NCI-H345 treated with DMSO at 0.1 percent for 48 hours (cell line): ENCODE measurements around the gene OR7A5.
"Not testable (repeated sequence)": the region's sequence is repeated elsewhere in the genome, so short reads cannot be mapped to it uniquely, and the experiment has no call there.

Experiments
- DNase-seq: peaks from one replicate; lab custom pipeline; 2025; ENCODE audit not compliant: unreplicated experiment; lab: John Stamatoyannopoulos, UW

OR7A5 gene

GRCh38 chr19:14835011-14835410 is at the start of gene OR7A5, which contains the start of gene OR7C1:
OR7A5 (minus strand) TSS chr19:14835185; CDS start chr19:14828241, 6,944 bp downstream.
OR7C1 (minus strand) TSS chr19:14835185; CDS start chr19:14800136, 35,049 bp downstream.
- no peak for DNase-seq

- no peak for DNase-seq
These were observed 36.7 kb upstream of the OR7A5 start for GRCh38 chr19:14871619-14872230.

- DNase-seq, result no peak
These were observed 33.5 kb upstream of the OR7A5 start for GRCh38 chr19:14868497-14868896.

- DNase-seq, result no peak
These were observed 13.8 kb upstream of the OR7A5 start, which contains the start of gene OR7A10 for GRCh38 chr19:14848822-14849221. OR7A10 (minus strand) TSS chr19:14848922; CDS start chr19:14841877, 7,045 bp downstream.

GRCh38 chr19:14843578-14843977 is 8.6 kb upstream of the OR7A5 start:
- no peak for DNase-seq

- DNase-seq, result no peak
These were observed 8.2 kb upstream of the OR7A5 start for GRCh38 chr19:14843169-14843568.

- no peak for DNase-seq
These were observed 5.2 kb upstream of the OR7A5 start for GRCh38 chr19:14840206-14840605.

- DNase-seq, result no peak
These were observed 2.4 kb upstream of the OR7A5 start for GRCh38 chr19:14837391-14837790.

GRCh38 chr19:14830702-14831101 is 4.3 kb downstream of the OR7A5 start:
- no peak for DNase-seq

GRCh38 chr19:14826006-14826405 is 9.0 kb downstream of the OR7A5 start:
- no peak for DNase-seq

- no peak for DNase-seq
These were observed 13.0 kb downstream of the OR7A5 start for GRCh38 chr19:14821937-14822336.

- DNase-seq, result no peak
These were observed 16.4 kb downstream of the OR7A5 start for GRCh38 chr19:14818588-14818987.

- DNase-seq, result no peak
These were observed 17.9 kb downstream of the OR7A5 start for GRCh38 chr19:14817052-14817451.

GRCh38 chr19:14814982-14815652 is 19.9 kb downstream of the OR7A5 start:
- DNase-seq, result no peak

- no peak for DNase-seq
These were observed 25.5 kb downstream of the OR7A5 start for GRCh38 chr19:14809272-14810057.

GRCh38 chr19:14804765-14805164 is 30.2 kb downstream of the OR7A5 start:
- no peak for DNase-seq

- no peak for DNase-seq
These were observed 36.2 kb downstream of the OR7A5 start for GRCh38 chr19:14798760-14799159.

GRCh38 chr19:14796021-14796420 is 39.0 kb downstream of the OR7A5 start:
- DNase-seq, result no peak

- DNase-seq, result no peak
These were observed 39.8 kb downstream of the OR7A5 start for GRCh38 chr19:14795078-14795721.

GRCh38 chr19:14792250-14792649 is 42.7 kb downstream of the OR7A5 start:
- not testable (repeated sequence) for DNase-seq

GRCh38 chr19:14786421-14786851 is 48.5 kb downstream of the OR7A5 start:
- DNase-seq, result no peak
